Activated CD8-positive, alpha-beta memory T cell treated with anti-CD3 and anti-CD28 coated beads, Interleukin-2, amount 10 ng/mL, durations not matched to agents 7 days and 5 days (primary cell): ENCODE measurements around the gene DOCK7. TPM values are rescaled to one million over a fixed set of nuclear protein-coding genes. Genes with fewer than 3 reads are reported as not detected.
A peak's percentile ranks its signal among the peaks of the same experiment; 100 is the strongest.
"Not testable (repeated sequence)": the region's sequence is repeated elsewhere in the genome, so short reads cannot be mapped to it uniquely, and the experiment has no call there.

ENCODE experiments used
- ATAC-seq: fragments of 150-1000 bp; cut with Tn5 transposase; one replicate; pipeline ENCODE4 v1.10.0; 2021; ENCODE audit warnings: moderate library complexity
- CTCF ChIA-PET: fragments of 350-600 bp; sonication (Branson Sonifier 250); formaldehyde crosslinking; loops from one replicate; lab custom pipeline; 2021; ENCODE audit warnings: antibody characterized with exemption; lab: Charles Lee
- DNase-seq: peaks from one replicate; pipeline ENCODE4 v3.0.0-alpha.2; 2020
- H3K27ac Mint-ChIP-seq: one replicate; pipeline ENCODE4 v1.8.0; 2021; ENCODE audit warnings: mild to moderate bottlenecking, mixed read lengths
- H3K27me3 Mint-ChIP-seq: one replicate; pipeline ENCODE4 v1.8.0; 2021; ENCODE audit warnings: mixed read lengths
- H3K36me3 Mint-ChIP-seq: one replicate; pipeline ENCODE4 v1.8.0; 2021; ENCODE audit warnings: mild to moderate bottlenecking, mixed read lengths
- H3K4me1 Mint-ChIP-seq: one replicate; pipeline ENCODE4 v1.8.0; 2021; ENCODE audit warnings: mixed read lengths
- H3K4me3 Mint-ChIP-seq: one replicate; pipeline ENCODE4 v1.8.0; 2021; ENCODE audit warnings: mild to moderate bottlenecking, moderate library complexity, mixed read lengths
- H3K9me3 Mint-ChIP-seq: one replicate; pipeline ENCODE4 v1.8.0; 2022; ENCODE audit warnings: low read depth, mixed read lengths
- total RNA-seq, 2 experiments: library from RNA; stranded (reverse); gene quantifications; one replicate each; pipeline ENCODE4 v1.2.3, GENCODE V29; 2021

DOCK7 gene
- total RNA-seq, 2 experiments from 2014 or later = 6.6 to 7.5 TPM

- no peaks in the 10 kb centered on the region for H3K27me3 Mint-ChIP-seq
- no peak for DNase-seq
- no peaks in the 10 kb centered on the region for H3K4me1 Mint-ChIP-seq
- CTCF ChIA-PET = interaction anchor here (1.2 kb wide), 1 partner anchor 12 kb away, joined by 4 read pairs; no protein-coding TSS in a partner anchor
- no peaks in the 10 kb centered on the region for H3K9me3 Mint-ChIP-seq
- ATAC-seq = no peak
- no peak overlapping the region for H3K4me3 Mint-ChIP-seq
- no peak overlapping the region for H3K27ac Mint-ChIP-seq
- no peaks in the 10 kb centered on the region for H3K36me3 Mint-ChIP-seq
These were observed 74.9 kb downstream of the DOCK7 start for GRCh38 chr1:62613325-62613727.

- ATAC-seq (no peak), DNase-seq (no peak)
- no peaks in the 10 kb centered on the region for H3K4me1 Mint-ChIP-seq
- H3K9me3 Mint-ChIP-seq = no peaks in the 10 kb centered on the region
- no peak overlapping the region for H3K27ac Mint-ChIP-seq
- no peaks in the 10 kb centered on the region for H3K36me3 Mint-ChIP-seq
- H3K27me3 Mint-ChIP-seq = no peaks in the 10 kb centered on the region
- CTCF ChIA-PET = interaction anchor here (1.2 kb wide), 1 partner anchor 13 kb away, joined by 4 read pairs; no protein-coding TSS in a partner anchor
- no peak overlapping the region for H3K4me3 Mint-ChIP-seq
These were observed 75.4 kb downstream of the DOCK7 start for GRCh38 chr1:62612770-62613169.

DNA sequence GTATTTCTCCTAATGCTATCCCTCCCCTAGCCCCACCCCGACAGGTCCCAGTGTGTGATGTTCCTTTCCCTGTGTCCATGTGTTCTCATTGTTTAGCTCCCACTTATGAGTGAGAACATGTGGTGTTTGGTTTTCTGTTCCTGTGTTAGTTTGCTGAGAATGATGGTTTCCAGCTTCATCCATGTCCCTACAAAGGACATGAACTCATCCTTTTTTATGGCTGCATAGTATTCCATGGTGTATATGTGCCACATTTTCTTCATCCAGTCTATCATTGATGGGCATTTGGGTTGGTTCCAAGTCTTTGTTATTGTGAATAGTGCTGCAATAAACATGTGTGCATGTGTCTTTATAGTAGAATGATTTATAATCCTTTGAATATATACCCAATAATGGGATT is 77.6 kb downstream of the DOCK7 start:
- H3K36me3 Mint-ChIP-seq, H3K4me1 Mint-ChIP-seq, H3K27ac Mint-ChIP-seq, H3K9me3 Mint-ChIP-seq, CTCF ChIA-PET, DNase-seq, ATAC-seq, H3K4me3 Mint-ChIP-seq, H3K27me3 Mint-ChIP-seq: not testable (repeated sequence)

GRCh38 chr1:62608905-62609304 is 79.3 kb downstream of the DOCK7 start:
- H3K4me1 Mint-ChIP-seq = no peaks in the 10 kb centered on the region
- H3K9me3 Mint-ChIP-seq = no peaks in the 10 kb centered on the region
- no peak overlapping the region for H3K27ac Mint-ChIP-seq
- no peaks in the 10 kb centered on the region for H3K36me3 Mint-ChIP-seq
- no peak overlapping the region for H3K4me3 Mint-ChIP-seq
- H3K27me3 Mint-ChIP-seq = no peaks in the 10 kb centered on the region
- DNase-seq (no peak), ATAC-seq (no peak)
- CTCF ChIA-PET = no interaction called here

GRCh38 chr1:62601457-62601856 is 86.7 kb downstream of the DOCK7 start:
- Mint-ChIP-seq H3K9me3 (no peaks in the 10 kb centered on the region), H3K4me1 (peaks cover 8% of the 10 kb centered on the region), H3K27ac (no peak overlapping the region), H3K4me3 (no peak overlapping the region), H3K27me3 (no peaks in the 10 kb centered on the region), H3K36me3 (no peaks in the 10 kb centered on the region)
- ATAC-seq (no peak), DNase-seq (no peak)
- CTCF ChIA-PET = no interaction called here

DNA sequence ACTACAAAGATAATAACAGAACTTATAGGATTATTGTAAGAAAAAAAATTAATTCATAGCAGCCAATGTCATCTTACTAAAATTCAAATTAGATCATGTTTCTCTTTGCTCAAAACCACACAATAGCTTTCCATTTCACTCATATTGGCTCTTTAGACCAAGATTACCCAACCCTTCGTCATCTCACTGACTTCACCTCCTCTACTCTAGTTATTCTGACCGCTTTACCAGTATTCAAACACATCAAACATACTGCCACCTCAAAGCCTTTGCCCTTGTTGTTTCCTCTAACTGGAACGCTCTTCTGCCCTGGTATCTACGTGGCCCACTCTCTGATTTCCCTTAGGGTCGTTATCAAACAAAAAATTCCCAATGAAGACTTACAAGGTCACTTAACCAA is 89.1 kb downstream of the DOCK7 start:
- ATAC-seq (peak; percentile 76), DNase-seq (no peak)
- Mint-ChIP-seq H3K4me1 (peaks cover 8% of the 10 kb centered on the region), H3K27ac (no peak overlapping the region), H3K27me3 (no peaks in the 10 kb centered on the region), H3K4me3 (no peak overlapping the region), H3K9me3 (no peaks in the 10 kb centered on the region), H3K36me3 (no peaks in the 10 kb centered on the region)
- CTCF ChIA-PET = no interaction called here

DNA sequence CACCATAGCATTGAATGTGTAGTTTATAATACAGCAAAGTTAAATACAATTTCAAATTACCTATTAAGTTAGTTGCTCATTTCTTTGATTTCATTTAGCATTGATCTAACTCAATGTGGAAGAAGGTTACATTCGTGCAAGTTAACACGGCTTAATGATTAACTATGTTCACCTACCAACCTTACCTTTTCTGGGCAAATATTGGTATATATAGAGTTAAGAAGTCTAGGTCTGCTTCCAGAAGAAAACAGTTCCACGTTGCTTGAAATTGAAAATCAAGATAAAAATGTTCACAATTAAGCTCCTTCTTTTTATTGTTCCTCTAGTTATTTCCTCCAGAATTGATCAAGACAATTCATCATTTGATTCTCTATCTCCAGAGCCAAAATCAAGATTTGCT is 90.9 kb downstream of the DOCK7 start, which contains the start of gene ANGPTL3:
Gene ANGPTL3 (plus strand): TSS at position 240 of the 400 bp plus-strand sequence. CDS start 47 bp downstream, at position 287.
- H3K27ac Mint-ChIP-seq = no peak within 1 kb of the TSS
- no peaks in the 10 kb centered on the region for H3K36me3 Mint-ChIP-seq
- DNase-seq (no peak), ATAC-seq (no peak)
- no peak within 1 kb of the TSS for H3K4me3 Mint-ChIP-seq
- H3K4me1 Mint-ChIP-seq = peaks cover 8% of the 10 kb centered on the region
- H3K27me3 Mint-ChIP-seq = no peaks in the 10 kb centered on the region
- H3K9me3 Mint-ChIP-seq = no peaks in the 10 kb centered on the region
- CTCF ChIA-PET = no interaction called here

- H3K9me3 Mint-ChIP-seq = no peaks in the 10 kb centered on the region
- H3K4me1 Mint-ChIP-seq = peaks cover 8% of the 10 kb centered on the region
- no peak overlapping the region for H3K4me3 Mint-ChIP-seq
- CTCF ChIA-PET = interaction anchor here (1.0 kb wide), 1 partner anchor 12 kb away, joined by 3 read pairs; no protein-coding TSS in a partner anchor
- no peak overlapping the region for H3K27ac Mint-ChIP-seq
- H3K36me3 Mint-ChIP-seq = no peaks in the 10 kb centered on the region
- no peaks in the 10 kb centered on the region for H3K27me3 Mint-ChIP-seq
- no peak for ATAC-seq
- DNase-seq = no peak
These were observed 92.5 kb downstream of the DOCK7 start for GRCh38 chr1:62595647-62596046.

DNA sequence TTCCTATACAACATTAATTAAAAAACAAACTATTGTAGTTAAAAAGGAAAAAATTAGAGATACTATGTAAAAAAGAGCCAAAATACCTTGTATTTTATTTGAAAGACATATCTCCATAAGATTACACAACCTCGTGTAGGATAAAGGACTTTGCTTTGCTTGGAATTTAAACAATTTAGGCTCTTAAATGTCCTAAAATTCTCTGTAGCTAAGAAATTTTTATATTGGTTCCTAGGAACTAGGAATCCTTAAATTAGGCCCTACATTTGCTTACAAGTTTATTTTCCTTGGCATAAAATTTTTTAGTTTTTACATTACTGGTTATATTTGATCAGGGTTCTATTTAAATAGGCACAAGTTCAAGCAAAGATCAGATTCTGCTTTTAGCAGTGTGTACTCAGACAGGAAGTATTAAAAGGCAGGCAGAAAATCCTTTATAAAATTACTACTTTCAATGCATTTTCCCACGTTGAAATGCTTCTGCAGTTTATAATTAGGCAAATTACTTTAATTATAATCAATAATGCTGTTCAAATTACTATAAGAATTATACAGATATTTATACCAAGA is 94.3 kb downstream of the DOCK7 start:
- Mint-ChIP-seq H3K4me1 (peaks cover 3% of the 10 kb centered on the region), H3K36me3 (no peaks in the 10 kb centered on the region), H3K27ac (no peak overlapping the region), H3K9me3 (no peaks in the 10 kb centered on the region), H3K4me3 (no peak overlapping the region), H3K27me3 (no peaks in the 10 kb centered on the region)
- DNase-seq (no peak), ATAC-seq (no peak)
- CTCF ChIA-PET = no interaction called here

DNA sequence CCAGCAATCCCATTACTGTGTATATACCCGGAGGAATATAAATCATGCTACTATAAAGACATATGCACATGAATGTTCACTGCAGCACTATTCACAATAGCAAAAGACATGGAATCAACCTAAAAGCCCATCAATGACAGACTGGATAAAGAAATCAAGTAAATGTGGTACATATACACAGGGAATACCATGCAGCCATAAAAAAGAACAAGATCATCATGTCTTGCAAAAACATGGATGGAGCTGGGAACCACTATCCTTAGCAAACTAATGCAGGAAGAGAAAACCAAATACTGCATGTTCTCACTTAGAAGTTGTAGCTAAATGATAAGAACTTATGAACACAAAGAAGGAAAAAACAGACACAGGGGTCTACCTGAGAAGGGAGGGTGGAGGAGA is 97.2 kb downstream of the DOCK7 start:
- Mint-ChIP-seq H3K27me3 (no peaks in the 10 kb centered on the region), H3K36me3 (no peaks in the 10 kb centered on the region), H3K4me3 (no peak overlapping the region), H3K9me3 (no peaks in the 10 kb centered on the region), H3K4me1 (no peaks in the 10 kb centered on the region), H3K27ac (no peak overlapping the region)
- CTCF ChIA-PET = no interaction called here
- ATAC-seq = no peak
- no peak for DNase-seq

GRCh38 chr1:62590255-62590969 is 97.8 kb downstream of the DOCK7 start:
- Mint-ChIP-seq H3K27me3 (no peaks in the 10 kb centered on the region), H3K4me3 (no peak overlapping the region), H3K9me3 (no peaks in the 10 kb centered on the region), H3K27ac (no peak overlapping the region), H3K4me1 (no peaks in the 10 kb centered on the region), H3K36me3 (no peaks in the 10 kb centered on the region)
- CTCF ChIA-PET = no interaction called here
- ATAC-seq = no peak
- DNase-seq = no peak

GRCh38 chr1:62589321-62589720 is 98.9 kb downstream of the DOCK7 start:
- CTCF ChIA-PET = interaction anchor here (0.7 kb wide), 1 partner anchor 83 kb away, joined by 3 read pairs; no protein-coding TSS in a partner anchor
- Mint-ChIP-seq H3K4me3 (no peak overlapping the region), H3K9me3 (no peaks in the 10 kb centered on the region), H3K36me3 (no peaks in the 10 kb centered on the region), H3K27ac (no peak overlapping the region), H3K27me3 (no peaks in the 10 kb centered on the region), H3K4me1 (no peaks in the 10 kb centered on the region)
- ATAC-seq (no peak), DNase-seq (no peak)

GRCh38 chr1:62588000-62588399 is 100.2 kb downstream of the DOCK7 start:
- Mint-ChIP-seq H3K27me3 (no peaks in the 10 kb centered on the region), H3K4me3 (no peak overlapping the region), H3K9me3 (no peaks in the 10 kb centered on the region), H3K36me3 (no peaks in the 10 kb centered on the region), H3K27ac (no peak overlapping the region), H3K4me1 (no peaks in the 10 kb centered on the region)
- DNase-seq = no peak
- no peak for ATAC-seq
- CTCF ChIA-PET = no interaction called here

DNA sequence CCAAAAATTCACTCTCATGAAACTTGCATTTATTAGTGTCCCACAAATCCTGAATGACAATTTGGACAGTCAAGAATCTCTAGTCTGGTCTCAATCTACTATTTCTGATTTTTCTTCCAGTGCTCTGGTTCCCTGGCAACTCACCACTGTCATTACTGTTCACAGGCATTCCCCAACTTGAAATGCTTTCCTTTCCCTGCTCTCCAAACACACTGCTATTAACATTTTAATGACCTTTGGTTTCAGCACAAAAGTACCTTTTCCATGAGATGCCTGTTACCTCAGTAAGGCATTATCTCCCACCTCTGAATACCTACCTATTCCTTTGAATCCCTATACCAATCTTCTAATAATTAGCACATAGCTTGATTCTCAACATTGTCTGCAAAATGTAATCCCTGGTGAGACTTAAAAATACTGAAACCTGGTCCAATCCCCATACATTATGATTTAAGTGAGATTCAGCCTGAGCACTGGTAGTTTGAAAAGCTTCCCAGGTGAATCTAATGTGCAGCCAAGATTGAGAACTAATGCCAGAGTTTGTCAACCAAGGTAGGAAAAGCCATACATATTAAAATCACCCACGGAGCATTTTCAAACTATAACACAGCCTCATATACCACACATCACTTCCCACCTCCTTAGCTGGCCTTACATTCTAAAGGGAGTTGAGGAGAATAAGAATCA is 102.6 kb downstream of the DOCK7 start:
- DNase-seq = no peak
- CTCF ChIA-PET = no interaction called here
- Mint-ChIP-seq H3K4me1 (no peaks in the 10 kb centered on the region), H3K9me3 (no peaks in the 10 kb centered on the region), H3K36me3 (peaks cover 2% of the 10 kb centered on the region), H3K27me3 (no peaks in the 10 kb centered on the region), H3K4me3 (no peak overlapping the region), H3K27ac (no peak overlapping the region)
- ATAC-seq = no peak
